GM23248 (cell line): Measurements from ENCODE around the gene CEP85.

Source experiments
- EZH2 ChIP-seq: fragments of 200-600 bp; sonication (generic); IDR thresholded peaks from 2 replicates; pipeline ENCODE4 v1.6.1; 2018; ENCODE audit warnings: antibody characterized with exemption, mild to moderate bottlenecking; ENCODE audit not compliant: insufficient read depth, poor library complexity, severe bottlenecking
- EZH2phosphoT487 ChIP-seq: fragments of 200-600 bp; sonication (generic); IDR thresholded peaks from 2 replicates; pipeline ENCODE4 v1.6.1; 2018; ENCODE audit warnings: antibody characterized with exemption, moderate library complexity, mild to moderate bottlenecking, low read depth; ENCODE audit not compliant: insufficient read depth

DNA sequence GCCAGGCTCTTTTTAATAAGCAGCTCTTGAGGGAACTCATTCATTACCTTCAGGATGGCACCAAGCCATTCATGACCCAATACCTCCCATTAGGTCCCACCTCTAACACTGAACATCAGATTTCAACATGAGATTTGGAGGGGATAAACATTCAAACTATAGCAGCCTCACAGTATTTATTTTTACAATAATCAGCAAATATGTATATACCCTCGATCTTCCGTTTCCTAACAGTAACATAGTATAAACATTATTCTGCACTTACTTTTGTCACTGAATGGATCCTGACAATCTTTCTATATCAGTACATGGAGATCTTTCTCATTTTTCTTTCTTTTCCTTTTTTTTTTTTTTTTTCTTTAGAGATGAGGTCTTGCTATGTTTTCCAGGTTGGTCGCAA, 38.2 kb upstream of the CEP85 start:
- TF ChIP-seq EZH2phosphoT487 = no peak
- no peak for TF ChIP-seq EZH2
